Ramos (cell line): ENCODE measurements around the gene B3GAT1.

Experiments
- in situ Hi-C: fragments of 300-500 bp; cut with MboI; formaldehyde crosslinking; loops from one replicate; pipeline ENCODE4 v1.14.3; 2022; ENCODE audit warnings: low sequenced_read_pairs; ENCODE audit not compliant: unreplicated experiment

The B3GAT1 gene

GRCh38 chr11:134376150-134376921, 35.7 kb downstream of the B3GAT1 start:
- in situ Hi-C loops = no loop called here

GRCh38 chr11:134374891-134375550, 37.0 kb downstream of the B3GAT1 start:
- in situ Hi-C loops = no loop called here

DNA sequence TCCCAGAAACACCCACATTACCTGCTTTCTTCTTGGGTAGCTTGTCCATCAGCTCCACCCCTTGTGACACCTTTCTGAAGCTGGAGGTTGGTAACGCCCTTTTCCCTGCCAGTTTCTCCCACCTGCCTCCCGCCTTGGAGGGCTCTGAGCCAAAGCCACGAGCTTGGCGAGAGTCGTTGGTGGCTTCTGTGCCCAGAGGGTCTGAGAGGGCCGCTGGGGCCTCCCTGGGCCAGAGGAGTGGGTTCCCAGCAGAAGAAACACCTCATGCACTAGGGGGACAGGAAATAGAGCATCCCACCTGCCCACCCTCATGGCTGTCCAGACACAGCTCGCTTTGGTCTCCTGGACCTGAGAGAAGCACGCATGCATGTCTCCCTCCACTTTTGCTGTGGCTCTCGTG, 37.9 kb downstream of the B3GAT1 start:
- in situ Hi-C loops = no loop called here

DNA sequence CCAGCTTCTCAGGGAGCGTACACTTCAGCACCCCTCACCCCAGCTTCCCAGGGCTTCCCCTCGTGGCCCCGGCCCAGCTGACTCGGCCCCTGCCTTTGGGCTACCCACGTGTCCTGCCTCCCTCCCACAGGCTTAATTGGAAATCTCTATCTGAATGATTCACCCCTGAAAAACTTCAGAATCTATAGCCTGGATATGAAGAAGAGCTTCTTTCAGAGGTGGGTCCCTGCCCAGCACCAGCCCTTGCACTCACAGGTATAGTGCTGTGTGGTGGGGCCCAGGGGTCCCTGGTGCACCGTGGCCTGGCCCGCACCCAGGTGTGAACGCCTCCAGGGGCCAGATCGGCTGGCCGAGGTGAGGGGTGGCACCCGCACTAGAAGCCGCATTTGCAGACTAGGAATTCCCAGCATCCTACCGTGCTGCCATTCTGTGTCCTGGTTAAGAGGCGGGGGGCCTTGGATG, 38.4 kb downstream of the B3GAT1 start:
- in situ Hi-C loops = no loop called here

DNA sequence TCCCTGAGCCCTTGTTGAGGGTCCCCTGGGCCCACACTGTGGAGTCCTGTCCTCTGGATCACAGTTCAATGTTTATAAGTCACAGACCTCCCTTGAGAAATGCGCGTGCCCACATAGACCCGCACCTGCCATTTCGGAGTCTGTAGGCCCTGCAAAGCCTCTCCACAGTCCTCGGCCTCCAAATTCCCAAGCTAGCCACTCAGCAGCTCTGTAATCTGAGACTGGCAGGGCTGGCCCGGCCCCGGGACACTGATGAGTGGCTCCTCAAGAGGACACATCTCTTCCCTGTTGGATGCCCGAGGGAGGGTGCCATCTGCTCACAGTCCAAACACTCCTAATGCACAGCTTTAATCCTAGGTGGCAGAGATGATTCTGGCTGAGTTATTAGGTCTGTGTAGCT, 39.1 kb downstream of the B3GAT1 start:
- in situ Hi-C loops = no loop called here

DNA sequence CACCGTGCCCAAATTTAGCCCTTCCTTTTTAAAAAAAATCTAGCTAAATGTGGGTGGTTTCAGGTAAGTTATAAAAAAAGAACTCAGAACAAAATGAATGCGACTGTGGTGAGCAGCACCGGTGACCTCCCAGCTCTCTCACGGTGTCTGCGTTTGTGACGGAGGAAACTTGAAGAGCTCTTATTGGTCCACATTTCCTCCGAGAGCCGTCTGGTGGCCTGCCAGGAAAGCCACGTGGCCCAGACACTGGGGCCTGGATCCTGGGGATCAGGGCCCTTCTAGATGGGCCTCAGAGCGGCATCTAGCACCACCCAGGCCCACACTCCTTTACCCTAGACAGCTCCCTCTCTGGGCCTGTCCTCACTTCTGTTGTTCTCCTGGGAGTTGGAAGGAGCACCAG, 39.5 kb downstream of the B3GAT1 start:
- in situ Hi-C loops = no loop called here

- in situ Hi-C loops = no loop called here
Observed at GRCh38 chr11:134371436-134372185, 40.4 kb downstream of the B3GAT1 start.

GRCh38 chr11:134370526-134371435, 41.3 kb downstream of the B3GAT1 start:
- in situ Hi-C loops = no loop called here

GRCh38 chr11:134369656-134370525, 42.2 kb downstream of the B3GAT1 start:
- in situ Hi-C loops = no loop called here

DNA sequence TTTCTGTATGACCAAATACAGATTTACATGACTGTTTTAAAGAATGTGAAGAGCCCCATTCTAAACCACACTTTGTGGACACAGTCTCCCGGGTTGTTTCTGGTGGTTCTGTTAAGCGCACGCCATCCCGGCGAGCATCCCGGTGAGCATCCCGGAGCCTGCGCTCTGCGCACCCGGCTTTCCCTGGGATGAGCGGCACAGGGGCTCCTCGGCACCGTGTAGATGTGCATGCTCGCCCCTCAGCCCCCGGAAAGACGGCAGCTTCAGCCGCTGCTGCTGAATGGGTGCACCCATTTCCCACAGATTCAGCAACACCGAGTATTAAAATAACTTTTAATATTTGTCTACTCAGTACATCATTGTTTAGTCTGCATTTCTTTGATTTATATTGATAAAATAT, 44.3 kb downstream of the B3GAT1 start:
- in situ Hi-C loops = no loop called here

- in situ Hi-C loops = no loop called here
Observed at GRCh38 chr11:134366254-134366653, 45.8 kb downstream of the B3GAT1 start.

DNA sequence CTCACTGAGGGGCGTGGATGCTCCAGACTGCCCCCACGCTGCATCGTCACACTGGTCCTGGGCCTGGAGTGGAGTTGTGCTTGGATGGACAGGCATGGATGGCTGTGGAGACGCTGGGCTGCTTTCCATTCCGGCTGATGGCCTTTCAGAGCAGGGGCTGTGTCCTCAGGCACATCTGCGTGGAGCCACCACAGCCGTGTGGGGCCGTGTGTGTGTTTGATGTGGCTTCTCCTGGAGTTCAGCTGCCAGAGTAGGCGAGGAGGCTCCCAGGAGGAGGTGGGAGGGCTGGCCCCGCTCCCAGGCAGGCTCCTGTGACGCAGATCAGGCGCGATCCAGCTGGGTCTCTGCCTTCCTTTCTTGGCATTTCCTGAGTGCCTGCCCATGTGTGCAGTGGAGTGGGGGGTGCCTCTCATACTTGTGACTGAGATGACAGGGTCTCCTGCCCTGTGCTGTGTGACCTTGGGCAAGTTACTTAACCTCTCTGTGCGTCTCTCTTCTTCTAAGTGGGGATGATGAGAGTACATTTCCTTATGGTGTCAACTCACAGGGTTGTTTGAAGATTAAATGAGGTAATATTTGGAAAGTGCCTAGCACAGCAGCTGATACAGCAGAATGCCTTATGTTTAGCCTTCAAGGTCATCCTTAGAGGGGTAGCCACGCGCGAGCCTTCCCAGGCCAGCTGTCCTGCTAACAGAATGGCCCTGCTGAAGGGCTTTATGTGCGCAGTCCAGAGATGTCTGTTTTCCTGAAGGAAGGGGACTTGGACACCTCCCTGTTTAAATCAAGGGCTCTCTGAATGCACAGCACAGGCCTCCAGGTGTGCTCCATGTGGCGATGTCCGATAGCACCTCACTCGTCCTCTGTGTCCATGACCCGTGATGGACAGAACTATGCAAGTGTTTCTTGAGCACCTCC, 46.8 kb downstream of the B3GAT1 start:
- in situ Hi-C loops = no loop called here

DNA sequence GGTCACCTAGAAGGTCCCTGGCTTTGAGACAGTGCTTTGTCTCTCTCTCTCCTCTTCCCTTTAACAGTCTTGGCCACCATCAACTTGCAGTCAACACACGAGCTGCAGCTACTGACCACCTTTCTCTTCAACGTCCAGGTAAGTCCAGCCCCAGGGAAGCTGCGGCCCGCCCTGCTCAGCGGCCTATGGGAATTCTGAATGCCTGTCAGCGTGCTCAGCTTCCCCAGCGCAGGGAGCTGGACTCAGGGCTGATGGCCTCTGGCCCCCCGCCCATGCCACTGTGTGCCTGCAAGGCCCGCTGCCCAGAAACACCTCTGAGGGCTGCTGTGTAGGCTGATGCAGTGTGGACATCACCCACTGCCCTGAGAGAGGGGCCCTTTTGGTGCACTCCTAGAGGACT, 47.8 kb downstream of the B3GAT1 start:
- in situ Hi-C loops = no loop called here

DNA sequence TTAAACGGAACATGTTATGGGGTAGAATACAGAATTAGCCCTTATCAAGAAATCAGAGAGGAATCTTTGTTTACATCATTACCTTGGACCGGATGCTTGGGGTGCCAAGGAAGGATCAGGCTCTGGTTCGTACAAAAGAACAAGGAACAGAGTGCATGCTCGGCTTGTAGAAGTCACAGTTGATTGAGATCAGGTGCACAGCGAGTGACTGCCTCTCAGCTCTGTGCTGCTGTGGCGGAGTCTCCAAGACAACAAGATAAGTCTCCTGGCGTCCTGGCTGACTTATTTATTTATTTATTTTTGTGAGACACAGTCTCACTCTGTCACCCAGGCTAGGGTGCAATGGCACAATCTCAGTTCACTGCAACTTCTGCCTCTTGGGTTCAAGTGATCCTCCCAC, 48.5 kb downstream of the B3GAT1 start:
- in situ Hi-C loops = no loop called here

- in situ Hi-C loops = no loop called here
Observed at GRCh38 chr11:134363161-134363560, 48.9 kb downstream of the B3GAT1 start.

- in situ Hi-C loops = no loop called here
Observed at GRCh38 chr11:134362192-134362901, 49.7 kb downstream of the B3GAT1 start.

- in situ Hi-C loops = no loop called here
Observed at GRCh38 chr11:134361661-134362060, 50.4 kb downstream of the B3GAT1 start.
